HG03159 (cell line): ENCODE data around the gene MACO1.
"Not testable (repeated sequence)": the region's sequence is repeated elsewhere in the genome, so short reads cannot be mapped to it uniquely, and the experiment has no call there.

Source experiments
- ATAC-seq: cut with Tn5 transposase; IDR thresholded peaks from one replicate; pipeline ENCODE4 v1.9.1; 2021; ENCODE audit warnings: mild to moderate bottlenecking, moderate library complexity; ENCODE audit not compliant: unreplicated experiment

MACO1 gene

DNA sequence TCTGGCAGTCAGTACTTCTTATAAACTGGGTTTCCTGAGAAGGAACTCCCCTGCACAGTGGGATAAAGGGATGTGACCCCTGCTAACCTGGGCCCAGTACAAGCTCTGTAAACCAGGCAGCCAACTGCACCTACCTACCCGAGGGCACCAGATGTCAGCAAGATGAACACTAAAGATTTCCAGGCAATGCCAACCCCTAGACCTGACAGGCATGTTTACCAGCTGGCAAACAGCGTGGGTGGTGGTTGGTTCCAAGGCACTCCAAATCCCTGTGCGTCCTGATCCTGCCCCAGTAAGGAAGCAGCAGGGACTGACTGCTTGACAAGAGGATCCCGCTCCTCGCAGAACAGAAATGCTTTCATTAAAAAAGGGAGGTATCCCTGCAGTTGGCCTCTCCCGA is 7.5 kb upstream of the MACO1 start:
- ATAC-seq, result not testable (repeated sequence)

DNA sequence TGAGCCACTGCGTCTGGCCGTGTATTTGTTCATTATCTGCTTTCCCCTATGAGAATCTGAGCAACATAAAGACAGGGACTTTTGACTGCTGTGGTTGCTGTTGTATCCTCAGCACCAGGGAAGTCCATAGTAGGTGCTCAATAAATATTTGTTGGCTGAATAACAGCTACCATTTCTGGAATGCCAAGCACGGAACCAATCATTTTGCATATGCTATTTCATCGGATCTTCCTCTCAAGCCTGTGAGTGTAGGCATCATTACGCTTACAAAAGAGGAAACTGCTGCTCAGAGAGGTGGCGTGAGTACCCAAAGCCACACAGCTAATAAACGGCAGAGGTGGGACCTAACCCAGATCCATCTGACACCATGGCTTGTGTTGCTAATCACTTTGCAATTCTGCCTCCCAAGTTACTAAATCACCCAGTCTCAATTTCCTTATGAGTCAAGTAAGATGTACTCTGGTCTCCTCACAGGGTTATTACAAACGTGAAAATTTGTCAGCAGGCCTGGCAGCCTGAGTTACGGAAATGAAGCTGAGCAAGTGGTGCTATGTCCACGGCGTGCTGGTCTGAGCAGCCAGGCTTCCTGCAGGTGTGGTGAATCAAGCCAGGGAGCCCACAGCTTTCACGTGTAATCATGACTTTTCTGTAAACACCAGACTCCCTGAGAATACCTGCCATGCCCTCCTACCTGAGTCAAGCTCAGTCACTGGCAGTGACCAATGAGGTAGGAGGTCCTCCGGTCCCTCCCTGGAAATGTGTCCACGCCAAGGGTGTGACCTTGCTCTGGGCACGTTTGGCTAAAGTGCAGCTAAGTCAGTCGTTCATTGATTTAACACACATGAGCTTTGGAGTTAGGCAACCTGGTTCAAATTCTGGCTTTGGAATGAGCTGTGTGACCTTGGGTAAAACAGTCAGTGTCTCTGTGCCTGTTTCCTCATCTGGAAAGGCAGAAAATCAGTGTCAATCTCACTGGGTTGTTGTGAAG is 5.3 kb upstream of the MACO1 start:
- no peak for ATAC-seq

- ATAC-seq, result no peak
These were observed 3.0 kb upstream of the MACO1 start for GRCh38 chr1:25427696-25428095.

DNA sequence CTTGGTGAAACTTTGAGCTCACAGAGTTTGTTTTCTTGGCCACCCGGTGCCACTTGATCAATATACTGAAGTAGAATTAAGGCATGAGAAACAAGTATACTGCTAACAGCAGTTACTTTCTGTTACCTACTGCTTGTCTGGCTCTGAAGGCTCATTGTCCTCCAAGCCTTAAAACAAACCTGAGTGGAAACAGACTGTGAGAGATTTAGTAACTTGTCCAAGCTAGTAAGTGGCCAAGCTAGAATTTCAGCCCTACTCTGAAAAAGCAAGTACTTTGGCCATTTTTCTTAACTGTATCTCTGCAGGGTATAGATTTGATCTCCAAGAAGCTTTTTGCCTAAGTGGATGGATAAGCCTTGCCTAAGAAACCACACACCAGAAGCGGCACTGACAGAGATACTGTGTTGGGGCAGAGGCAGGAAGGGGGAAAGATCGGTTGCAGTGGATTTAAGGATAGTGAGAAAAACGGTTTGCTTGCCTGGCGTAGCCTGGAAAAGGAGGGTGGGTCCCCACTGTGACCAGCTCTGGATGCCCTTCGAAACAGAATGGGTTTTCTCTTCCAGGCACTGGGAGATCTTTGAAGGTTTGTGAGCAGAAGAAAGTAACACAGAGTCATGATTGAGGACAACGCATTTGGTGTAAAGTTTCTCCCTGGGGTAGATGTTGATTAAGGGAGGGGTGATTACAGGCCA is 2.1 kb upstream of the MACO1 start:
- no peak for ATAC-seq

DNA sequence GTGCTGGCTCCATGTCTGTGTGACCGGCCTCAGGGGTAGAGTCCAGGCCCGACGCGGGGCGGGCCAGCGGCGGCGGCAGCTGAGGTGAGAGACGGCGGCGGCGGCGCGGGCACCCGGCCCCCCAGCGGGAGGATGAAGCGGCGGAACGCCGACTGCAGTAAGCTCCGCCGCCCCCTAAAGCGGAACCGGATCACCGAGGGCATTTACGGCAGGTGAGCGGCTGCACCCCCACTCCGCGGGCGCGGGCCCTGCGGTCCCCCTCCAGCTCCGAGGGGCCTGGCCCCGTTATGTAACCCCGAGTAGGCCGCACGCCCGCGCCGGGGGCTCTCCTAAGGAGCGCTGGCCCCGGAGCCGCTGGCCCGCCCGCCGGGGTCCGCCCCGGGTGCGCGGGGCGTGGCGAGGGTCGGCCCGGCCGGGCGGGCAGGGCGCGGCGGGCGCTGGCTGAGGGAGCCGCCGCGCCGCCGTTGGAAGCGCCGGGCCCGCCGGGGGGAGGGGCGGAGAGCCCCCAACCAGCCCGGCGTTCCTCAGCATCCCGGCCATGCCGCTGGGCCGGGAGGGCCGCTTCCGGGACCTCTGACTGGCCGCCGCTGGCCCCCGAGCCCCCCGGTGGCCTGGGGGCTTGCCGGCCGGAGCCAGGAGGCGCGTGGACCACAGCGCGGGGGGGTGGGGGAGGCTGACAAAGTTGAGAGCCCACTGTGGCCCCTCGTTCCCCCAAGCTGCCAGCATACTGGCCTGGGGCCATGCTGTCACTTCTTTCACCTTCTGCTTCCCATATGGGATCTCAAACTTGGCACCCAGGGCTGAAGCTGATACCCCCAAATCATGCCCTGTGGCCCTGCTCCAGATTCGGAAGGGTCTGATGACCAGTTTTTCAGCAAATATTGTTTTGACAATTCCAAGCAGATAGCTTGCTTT is 527 bp downstream of the MACO1 start:
- ATAC-seq, result peak; percentile 31

DNA sequence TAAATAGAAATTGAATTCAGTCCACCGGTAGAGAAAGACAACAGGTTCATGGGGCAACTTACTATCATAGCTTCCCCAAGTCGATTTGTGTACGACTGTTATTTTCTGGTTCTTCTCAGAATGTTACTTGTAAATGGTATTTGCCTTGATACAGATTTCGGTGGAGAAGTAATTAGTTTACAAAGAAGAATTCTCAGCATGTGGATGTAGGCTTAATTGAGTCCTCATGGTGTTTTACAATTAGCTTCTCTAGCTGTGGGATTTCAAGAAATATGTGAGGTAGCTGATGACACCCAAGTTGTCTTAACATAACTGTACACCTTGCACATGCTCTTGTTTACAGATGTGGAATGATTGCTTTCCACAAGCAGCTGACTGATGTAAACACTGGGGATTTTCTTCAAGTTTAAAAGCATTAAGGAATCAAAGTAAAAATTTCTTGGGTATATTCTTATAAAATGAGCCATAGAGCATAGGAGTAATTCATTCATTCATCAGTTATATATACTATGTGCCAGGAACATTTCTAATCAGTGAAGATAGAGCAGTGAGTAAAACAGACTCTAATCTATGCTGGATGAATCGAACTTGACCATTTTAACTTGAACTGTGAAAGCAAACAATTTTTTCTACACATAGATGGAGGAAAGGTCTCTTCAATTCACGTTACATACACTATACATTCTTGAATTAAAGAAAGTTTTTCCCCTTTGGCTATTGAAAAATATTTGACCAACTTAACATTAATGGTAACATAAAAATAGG is 1.4 kb downstream of the MACO1 start:
- no peak for ATAC-seq

DNA sequence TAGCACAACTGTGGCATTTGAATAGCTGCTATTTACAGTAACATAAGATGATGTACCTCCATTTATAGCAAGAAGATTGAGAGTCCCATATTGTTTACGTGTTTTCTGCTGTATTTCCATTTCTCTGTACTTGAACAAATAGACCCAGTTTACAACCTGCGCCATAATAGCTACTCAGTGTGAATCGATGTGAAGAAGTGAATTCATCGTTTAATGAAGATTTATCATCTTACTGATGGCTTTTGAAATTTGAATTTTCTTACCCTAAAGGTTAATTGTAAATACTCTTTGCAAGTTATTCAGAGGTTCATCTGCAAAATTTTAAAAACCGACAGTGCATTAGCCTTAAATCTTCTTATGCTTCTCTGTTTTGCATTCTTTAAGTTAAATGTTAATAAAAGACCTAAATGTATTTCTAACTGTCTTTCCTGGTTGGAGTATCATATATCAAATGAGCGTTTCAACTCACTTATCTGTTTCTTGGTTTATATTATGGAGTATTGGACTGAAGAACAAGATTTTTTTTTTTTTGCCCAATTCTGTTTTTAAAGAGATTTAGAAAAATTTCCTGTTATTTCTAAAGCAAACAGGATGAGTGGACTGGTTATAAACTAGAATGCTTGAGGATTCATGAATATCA is 2.2 kb downstream of the MACO1 start:
- no peak for ATAC-seq

- ATAC-seq, result no peak
These were observed 2.9 kb downstream of the MACO1 start for GRCh38 chr1:25433389-25434186.

GRCh38 chr1:25435397-25436108 is 4.9 kb downstream of the MACO1 start:
- no peak for ATAC-seq

DNA sequence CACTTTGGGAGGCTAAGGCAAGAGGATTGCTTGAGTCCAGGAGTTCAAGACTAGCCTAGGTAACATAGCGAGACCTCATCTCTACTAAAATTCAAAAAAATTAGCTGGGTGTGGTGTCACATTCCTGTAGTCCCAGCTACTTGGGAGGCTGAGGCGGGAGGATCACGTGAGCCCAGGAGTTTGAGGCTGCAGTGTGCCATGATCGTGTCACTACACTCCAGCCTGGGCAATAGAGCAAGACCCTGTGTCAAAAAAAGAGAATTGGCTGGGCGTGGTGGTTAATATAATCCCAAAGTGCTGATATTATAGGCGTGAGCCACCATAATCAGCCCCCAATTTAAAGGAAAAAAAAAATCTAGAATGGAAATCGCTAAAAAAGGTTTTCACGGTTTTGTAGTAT is 7.0 kb downstream of the MACO1 start:
- no peak for ATAC-seq

DNA sequence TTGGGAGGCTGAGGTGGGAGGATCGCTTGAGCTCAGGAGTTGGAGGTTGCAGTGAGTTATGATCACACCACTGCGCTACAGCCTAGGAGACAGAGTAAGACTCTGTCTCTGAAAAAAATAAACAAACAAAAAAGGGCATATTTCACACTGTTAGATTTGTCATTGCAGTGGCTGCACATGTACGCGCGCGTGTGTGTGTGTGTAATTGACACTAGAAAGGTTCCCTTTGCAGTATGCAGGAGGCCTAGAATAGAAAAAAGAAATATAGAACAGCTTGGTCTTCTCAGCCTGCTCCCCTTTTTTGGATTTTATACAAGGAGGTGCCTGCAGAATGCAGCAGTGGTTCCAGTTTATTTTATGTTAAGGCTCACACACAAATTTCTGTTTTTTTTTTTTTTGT is 8.6 kb downstream of the MACO1 start:
- ATAC-seq, result no peak

DNA sequence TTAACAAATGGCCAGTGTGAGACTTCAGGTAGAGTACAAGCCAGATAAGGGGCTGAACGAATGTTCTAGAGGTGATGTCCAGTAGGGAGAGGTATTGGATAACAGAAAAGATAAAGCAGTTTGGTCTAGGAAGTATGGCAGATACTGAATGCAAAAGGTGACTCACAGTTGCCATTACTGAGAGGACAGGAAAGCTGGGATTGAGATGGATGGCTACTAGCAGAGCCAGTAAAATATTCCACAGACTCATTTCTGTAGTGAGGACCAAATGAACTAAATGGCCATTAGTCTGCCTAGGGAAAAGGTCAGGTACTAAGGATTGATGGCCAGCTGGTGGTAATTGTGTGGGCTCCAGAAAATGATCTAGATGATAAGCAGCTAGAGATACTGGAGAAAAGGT is 11.5 kb downstream of the MACO1 start:
- ATAC-seq, result no peak

DNA sequence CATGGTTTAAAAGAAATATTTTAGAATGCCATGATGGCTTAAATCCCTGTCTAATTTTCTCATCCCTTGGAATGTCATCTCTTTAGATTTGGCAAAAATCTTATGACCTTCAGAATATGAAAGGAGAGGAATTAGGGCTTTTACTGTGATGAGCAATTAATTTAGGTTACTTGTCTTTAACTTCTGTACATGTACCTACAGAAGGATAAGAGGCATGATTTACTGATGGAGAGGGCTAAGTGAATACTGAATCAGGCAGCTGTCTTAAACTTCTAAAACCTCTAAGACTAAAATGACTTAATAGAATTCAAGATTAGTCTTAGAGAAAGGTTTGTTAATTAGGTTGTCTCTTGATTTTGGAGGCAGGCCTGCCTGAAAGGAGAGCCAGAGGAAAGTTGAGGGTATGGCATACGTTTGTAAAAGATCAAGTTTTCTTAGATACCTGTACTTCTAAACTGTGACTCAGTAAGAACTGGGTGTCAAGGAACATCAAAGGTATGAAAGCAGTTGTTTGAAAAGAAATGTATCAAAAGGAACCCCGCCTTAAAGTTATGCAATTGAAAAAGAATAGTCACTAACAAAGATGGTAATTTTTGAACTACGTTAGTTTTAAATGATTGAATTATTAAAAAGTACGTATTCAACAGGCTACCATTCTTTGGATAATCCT is 12.5 kb downstream of the MACO1 start:
- no peak for ATAC-seq

- not testable (repeated sequence) for ATAC-seq
These were observed 13.9 kb downstream of the MACO1 start for GRCh38 chr1:25444604-25445003.

DNA sequence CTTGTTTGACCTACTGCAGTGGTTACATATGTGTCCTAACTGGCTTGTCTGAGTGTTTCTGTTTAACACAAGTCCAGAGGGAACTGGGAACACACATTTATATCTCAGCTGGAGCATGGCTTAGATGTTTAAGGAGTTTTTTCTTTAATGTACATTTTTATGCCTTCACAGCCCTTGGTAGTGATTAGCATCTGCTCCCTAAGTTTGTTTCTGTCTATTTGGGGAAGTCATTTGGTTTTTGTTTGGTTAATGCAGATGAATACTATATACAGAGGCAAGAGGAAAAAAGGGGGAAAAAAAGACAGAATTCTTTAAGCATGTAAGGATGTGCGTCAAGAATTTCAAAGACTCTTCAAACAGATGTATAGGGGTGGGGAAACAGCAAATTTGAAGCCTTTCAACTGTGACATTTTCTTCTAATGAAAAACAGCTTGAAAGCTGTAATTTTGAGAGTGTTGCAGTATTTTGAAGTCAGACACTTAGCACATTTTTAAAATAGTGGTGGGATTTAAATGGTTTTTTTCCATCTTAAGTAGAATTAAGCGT is 15.4 kb downstream of the MACO1 start:
- ATAC-seq, result no peak

DNA sequence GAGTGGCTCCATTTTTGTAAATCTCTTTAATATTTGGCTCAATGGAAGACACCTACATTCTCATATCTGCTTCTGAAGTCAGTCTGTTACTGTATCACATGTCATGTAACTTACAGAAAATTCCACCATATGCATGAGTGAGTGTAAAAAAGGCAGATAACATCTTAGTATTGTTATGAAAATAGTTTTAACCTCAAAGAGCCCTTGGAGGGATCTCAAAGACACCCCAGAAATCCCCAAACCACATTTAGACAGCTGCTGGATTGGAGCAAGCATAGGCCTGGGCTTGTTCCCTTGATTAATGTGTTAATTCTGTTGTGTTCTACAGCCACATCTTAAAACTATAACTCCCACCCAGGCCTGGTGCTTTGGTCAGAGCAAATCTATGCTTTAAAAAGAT is 16.9 kb downstream of the MACO1 start:
- ATAC-seq, result no peak

DNA sequence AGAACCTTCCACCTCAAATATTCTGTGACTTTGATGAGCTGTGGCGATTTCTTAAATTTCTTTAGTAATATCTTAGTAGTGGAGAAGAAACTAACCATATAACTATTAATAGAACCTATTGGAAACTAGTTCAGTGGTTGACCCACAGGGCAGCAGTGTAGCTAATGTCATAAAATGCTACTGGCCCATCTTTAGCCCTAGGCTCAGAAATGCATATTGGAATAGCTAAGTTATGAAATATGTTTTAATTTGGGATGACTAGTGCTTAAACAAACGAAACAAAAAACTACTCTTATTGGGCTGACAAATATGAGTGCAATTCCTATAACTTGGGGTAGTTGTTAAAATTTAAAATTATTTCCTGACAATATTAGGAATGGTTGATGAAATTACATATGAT is 20.2 kb downstream of the MACO1 start:
- ATAC-seq, result no peak

DNA sequence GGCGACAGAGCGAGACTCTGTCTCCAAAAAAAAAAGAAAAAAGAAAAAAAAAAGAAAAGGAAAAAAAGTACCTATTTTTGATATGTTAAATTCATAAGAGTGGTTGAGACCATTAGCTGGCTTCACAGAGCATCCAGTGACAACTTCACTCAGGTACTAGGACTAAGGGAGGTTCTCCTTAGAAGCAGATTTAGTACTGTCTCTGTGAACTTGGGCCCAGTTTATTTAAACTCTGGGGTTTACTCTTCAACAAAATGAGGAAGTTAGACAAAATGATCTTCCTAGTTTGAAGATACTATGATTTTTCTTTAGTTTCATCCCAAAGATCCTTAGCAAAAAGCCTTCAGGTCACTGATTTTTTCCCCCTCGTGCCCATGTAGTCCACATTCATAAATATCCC is 21.2 kb downstream of the MACO1 start:
- no peak for ATAC-seq
